CD1c-positive myeloid dendritic cell (primary cell): ENCODE measurements around the gene MACROD2.
"Not testable (repeated sequence)": the region's sequence is repeated elsewhere in the genome, so short reads cannot be mapped to it uniquely, and the experiment has no call there.

Source experiments
- DNase-seq: peaks from one replicate; pipeline ENCODE4 v3.0.0-alpha.2; 2016; ENCODE audit errors: extremely low spot score

The MACROD2 gene

DNA sequence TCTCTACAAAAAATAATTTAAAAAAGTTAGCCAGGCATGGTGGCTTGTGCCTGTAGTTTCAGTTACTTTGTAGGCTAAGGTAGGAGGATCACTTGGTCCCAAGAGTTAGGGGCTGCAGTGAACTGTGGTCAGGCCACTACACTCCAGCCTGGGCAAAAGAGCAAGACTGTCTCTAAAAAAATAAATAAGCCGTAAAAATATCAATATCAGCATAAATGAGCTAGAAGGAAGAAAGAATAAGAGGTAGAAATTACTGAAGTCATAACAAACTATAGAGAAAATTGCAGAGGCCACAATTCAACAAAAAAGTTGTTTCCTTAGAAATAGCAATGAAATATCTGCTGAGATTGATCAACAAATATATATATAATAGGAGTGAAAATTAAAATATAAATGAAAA, 1169.4 kb downstream of the MACROD2 start:
- DNase-seq, result no peak

- DNase-seq, result no peak
Measured at GRCh38 chr20:15166744-15167143, 1171.4 kb downstream of the MACROD2 start.

DNA sequence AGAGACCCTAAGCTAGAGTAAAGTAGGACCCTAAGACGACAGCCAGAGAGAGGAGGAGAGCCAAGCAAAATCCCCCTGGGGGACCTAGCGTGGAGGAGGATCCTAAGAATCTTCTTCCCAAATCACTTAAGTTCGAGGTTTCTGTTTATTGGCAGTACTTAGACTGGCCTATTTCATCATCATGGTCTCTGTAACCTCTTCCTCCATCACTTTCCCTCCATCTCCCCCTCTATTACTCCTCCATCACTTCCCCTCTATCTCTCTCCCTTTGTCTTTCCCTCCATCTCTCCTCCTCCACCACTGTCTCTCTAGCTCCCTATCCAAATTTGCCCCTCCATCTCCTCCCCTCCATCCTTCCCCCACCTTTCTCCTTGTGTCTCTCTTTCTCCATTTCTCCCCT, 1175.7 kb downstream of the MACROD2 start:
- DNase-seq, result no peak

DNA sequence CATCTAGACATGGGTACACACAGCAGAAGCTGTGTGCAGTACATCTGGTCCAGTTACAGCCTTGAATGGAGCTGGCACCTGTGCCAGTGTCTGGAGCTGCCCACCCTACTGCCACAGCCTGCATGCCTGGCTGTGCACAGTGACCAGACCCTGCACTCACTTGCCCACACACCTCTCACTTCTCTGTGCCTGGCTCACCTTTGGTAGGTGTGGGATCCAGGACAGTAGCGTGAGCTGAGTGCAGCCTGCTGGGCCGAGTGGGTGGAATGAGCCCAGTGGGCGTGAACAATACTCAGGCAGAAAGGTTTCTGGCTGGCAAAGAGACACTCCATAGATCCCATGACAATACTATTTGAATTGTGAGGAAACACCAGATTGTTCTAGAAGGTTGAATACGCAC, 1181.6 kb downstream of the MACROD2 start:
- no peak for DNase-seq

DNA sequence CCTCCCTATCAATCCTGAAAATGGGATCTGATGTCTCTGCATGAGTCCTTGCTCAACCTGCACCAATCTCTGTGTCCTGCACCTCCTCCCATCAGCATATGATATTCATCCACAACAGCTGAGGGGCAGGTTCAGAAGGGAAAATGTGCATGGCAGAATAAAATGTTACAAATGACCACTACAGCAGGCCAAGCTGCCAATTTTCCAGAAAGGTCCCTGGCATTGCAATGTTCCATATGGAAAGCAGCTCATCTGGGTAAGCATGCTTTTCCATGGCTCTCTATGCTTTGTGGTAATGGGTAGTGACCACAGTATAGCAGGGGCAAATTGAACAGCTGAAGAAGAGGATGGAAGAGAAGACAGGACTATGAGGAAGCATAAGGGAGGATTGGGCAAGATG, 1183.3 kb downstream of the MACROD2 start:
- DNase-seq, result no peak

DNA sequence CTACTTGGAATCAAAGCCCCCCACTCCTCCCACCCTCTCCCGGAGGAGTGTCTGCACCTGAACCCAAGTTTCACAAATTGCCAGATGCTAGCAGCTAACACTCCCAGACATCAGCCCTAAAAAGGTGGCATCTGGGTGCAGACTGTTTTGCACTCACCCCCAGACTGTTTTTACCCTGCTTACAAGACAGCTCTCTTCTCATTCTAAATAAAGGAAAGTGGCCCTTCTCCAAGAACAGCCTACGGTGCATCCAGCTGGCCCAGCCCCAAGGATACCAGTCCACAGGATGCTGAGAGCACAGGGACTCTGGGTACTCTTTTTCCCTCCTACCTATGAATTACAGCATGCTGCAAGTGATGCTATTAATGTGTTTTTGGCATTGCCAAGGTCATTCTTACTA, 1184.1 kb downstream of the MACROD2 start:
- no peak for DNase-seq

GRCh38 chr20:15179781-15180180, 1184.5 kb downstream of the MACROD2 start:
- DNase-seq, result no peak

DNA sequence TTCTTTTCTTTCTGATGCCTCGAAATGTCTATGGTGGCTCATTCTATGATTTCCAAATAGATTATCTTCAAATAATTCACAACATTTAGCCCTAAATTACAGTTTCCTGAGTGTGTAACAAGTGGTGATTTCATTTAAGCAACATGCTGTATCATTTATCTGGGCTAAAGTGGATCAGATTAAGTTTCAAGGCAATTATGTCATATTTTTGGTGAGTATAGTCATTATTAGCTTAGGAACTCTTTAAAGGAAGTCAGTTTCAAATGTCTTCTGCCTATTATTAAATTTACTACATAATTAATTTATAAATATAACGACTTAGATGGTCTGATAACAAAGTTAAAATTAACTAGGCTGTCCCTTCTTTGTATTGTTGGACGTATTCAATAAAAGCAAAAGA, 1190.0 kb downstream of the MACROD2 start:
- DNase-seq, result no peak

- no peak for DNase-seq
Measured at GRCh38 chr20:15185913-15186312, 1190.6 kb downstream of the MACROD2 start.

GRCh38 chr20:15187612-15188011, 1192.3 kb downstream of the MACROD2 start:
- DNase-seq, result no peak

DNA sequence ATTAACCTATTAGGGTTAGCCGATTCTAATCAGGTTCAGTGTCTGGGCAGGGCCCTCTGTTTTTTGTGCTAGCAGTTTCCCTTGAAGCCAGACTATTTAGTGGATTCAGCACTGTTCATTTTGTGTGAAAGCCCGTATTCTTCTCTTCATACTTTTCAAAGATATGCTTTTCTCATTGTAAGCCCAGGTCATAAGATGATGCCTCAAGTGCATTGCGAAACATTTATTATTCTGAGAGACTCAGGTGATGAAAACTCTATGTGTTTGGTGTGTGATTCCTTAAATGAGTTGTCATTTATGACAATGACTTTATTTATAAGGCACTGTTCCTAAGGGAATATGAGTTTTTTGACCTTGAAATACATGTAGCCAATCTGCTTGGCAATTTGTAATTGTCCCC, 1193.1 kb downstream of the MACROD2 start:
- DNase-seq, result no peak

GRCh38 chr20:15191082-15191723, 1195.9 kb downstream of the MACROD2 start:
- DNase-seq, result no peak

DNA sequence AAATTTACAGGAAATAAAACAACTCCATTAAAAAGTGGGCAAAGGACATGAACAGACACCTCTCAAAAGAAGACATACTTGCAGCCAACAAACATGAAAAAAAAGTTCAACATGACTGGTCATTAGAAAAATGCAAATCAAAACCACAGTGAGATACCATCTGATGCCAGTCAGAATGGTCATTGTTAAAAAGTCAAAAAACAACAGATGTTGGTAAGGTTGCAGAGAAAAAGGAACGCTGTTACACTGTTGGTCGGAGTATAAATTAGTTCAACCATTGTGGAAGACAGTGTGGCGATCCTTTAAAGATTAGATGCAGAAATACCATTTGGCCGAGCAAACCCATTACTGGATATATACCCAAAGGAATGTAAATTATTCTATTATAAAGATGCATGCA, 1200.1 kb downstream of the MACROD2 start:
- DNase-seq, result no peak

DNA sequence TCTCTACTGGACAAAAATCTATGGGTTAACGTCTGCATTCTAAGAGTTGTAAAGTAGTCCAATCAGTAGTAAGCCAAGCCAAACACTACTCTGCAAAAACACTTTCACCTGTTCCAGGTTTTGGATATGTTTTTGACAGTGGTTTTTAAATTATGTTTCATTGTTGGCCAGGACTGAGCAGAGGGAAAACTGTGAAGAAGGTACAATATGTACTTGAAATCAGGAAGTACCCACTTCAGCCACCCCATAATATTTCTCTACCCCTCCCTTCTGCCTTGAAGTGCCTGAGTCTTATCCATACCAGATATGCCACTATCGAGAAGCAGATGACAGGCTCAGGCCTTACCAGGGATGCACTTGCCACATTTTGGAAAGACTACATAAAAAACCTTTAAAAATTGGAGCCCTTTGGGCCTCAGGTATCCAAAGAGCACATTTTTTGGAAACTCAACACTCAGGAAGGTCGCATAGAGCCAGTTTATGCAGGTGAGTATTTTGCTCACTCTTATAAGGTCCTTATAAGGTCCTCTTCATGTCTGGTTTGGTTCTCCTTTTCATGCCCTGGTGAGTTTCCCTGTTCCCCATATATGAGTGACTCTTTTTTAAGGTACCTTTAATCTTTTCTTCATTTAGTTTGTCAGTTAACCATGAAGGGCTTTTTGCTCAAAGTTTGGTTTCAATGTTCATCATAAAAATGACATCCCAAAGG, 1201.4 kb downstream of the MACROD2 start:
- DNase-seq, result no peak

GRCh38 chr20:15198017-15198416, 1202.7 kb downstream of the MACROD2 start:
- not testable (repeated sequence) for DNase-seq

GRCh38 chr20:15199698-15200097, 1204.4 kb downstream of the MACROD2 start:
- no peak for DNase-seq

DNA sequence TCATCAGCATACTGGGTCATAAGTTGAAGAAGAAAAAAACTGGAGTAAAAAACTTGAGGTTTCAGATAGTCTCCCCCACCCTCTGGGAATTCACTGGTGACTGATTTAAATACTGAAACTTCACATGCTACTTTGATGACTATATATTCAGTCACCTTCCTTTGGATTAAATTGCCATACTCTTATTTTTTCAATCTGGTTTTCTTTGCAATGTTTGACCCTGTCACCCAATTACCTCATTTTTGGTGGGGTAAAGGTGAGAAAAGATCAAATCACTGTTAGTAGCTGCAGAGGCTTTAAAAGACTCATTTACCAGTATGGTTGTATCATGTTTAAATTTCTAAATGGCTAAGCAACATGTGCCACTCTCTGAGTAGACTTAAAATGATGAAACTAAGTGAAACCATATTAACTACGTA, 1204.8 kb downstream of the MACROD2 start:
- no peak for DNase-seq

DNA sequence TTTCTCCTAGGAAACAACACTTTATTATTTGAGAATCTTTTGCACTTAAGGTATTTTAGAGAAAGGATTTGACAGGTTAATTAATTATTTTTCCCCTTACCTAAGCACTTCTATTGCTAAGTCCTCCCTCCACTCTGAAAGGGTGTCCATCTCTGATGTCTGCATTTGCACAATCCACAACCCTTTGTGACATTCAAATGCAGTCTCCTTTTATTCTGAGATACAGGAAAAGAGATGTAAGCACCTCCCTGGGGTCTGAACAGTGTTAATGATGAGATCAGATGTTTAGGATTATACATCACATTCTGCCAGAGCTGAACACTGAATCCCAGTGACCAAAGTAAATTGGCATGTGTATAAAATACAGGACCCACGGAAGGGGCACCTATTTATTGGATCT, 1206.3 kb downstream of the MACROD2 start:
- DNase-seq, result no peak

DNA sequence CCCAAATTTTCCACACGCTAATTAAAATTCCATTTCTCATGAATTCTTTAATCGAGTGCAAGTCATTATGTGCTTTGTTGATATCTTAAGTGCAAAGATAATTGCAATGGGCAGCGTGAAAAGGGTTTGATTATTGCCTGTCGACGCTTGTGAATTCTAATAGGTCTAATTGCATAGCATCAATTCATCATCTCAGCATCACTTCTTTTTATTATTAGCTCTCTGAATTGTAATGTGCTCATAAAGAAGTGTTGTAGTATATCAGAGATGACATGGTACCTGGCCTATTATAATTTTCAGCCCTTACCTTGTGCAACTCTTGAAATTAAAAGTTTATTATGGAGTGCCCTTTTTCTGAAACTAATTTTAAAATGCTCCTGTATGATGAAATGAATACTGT, 1208.9 kb downstream of the MACROD2 start:
- DNase-seq, result no peak

DNA sequence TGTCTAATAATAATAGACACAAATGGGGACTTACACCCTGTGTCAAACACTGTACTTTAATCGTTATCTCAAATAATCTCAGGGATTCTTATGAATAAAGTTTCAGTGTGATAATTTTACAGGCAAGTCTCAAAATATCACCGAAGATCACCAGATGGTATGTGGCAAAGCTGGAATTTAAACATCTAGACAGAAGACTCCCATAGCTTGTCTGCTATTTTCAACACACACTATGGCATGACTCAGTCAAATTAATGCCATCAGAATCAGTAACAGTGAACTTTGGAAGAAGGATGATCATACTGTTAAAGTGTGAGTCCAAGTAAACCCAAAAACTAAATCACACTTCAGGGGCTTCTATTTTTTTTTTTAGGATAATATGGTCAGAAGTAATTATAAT, 1209.7 kb downstream of the MACROD2 start:
- DNase-seq, result no peak

DNA sequence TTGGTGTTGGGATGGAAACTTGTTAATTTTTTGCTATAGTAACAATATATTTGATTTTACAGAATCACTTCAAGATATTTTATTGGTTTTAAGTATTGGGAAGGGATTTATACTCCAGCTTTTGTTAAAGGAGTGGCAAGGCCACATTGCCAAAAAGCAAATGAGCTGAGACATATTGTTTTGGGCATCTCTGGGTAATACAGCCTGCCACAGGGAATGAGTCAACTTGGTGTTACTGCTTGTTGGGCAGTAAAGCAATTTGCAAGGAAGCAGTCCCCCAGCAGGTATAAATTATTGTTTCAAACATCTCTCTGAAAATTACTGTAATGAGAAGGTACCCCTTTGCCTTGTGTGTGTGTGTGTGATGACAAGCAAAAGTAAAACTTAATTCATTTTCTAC, 1210.4 kb downstream of the MACROD2 start:
- DNase-seq, result no peak

- DNase-seq, result no peak
Measured at GRCh38 chr20:15209537-15209936, 1214.2 kb downstream of the MACROD2 start.

DNA sequence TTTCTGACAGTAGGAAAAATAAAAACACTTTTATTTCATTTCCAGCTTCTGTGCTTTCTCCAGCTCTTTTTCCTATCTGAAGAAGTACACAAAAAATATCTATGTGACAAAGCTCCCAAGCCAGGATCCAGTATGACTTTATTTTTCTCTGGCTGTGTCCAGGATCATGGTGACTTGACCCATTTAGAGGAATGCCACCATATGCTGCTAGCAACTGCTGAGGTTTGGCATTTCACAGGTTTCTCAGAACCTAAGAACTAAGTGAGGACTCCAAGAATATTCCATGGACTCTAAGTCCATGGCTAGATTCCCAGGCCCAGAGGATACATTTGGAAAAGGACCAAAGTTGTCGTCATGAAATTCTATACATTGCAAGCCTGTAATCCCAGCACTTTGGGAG, 1218.7 kb downstream of the MACROD2 start:
- DNase-seq, result no peak
